Astrocyte (in vitro differentiated cells and primary cell): Measurements from ENCODE around the gene ATF7. TPM values are rescaled to one million over a fixed set of nuclear protein-coding genes. Genes with fewer than 3 reads are reported as not detected.

ENCODE experiments used
- DNase-seq: peaks from one replicate; pipeline ENCODE4 v3.0.0-alpha.2; 2010; ENCODE audit warnings: low read depth
- FAIRE-seq: peaks from 2 replicates; lab custom pipeline; 2011; peaks lifted over from hg19 to GRCh38; lab: Jason Lieb, UNC
- H2AFZ ChIP-seq: 2 replicates; pipeline ENCODE4 v1.6.0; 2012; ENCODE audit warnings: low read depth, low read length, inconsistent platforms
- H3K27ac ChIP-seq: 2 replicates; pipeline ENCODE4 v1.5.1; 2011; ENCODE audit warnings: low read depth, low read length, inconsistent platforms
- H3K27me3 ChIP-seq: 2 replicates; pipeline ENCODE4 v1.6.0; 2011; ENCODE audit warnings: low read length, inconsistent platforms; ENCODE audit not compliant: insufficient read depth
- H3K36me3 ChIP-seq: 2 replicates; pipeline ENCODE4 v1.5.1; 2011; ENCODE audit warnings: low read length, inconsistent platforms; ENCODE audit not compliant: insufficient read depth
- H3K4me1 ChIP-seq: 2 replicates; pipeline ENCODE4 v1.5.1; 2011; ENCODE audit warnings: low read length, inconsistent platforms; ENCODE audit not compliant: insufficient read depth
- H3K4me2 ChIP-seq: 2 replicates; pipeline ENCODE4 v1.6.0; 2012; ENCODE audit warnings: low read length, inconsistent platforms
- H3K4me3 ChIP-seq: 2 replicates; pipeline ENCODE4 v1.5.1; 2011; ENCODE audit warnings: low read depth, mild to moderate bottlenecking, low read length, inconsistent platforms; ENCODE audit not compliant: insufficient read depth
- H3K79me2 ChIP-seq: 2 replicates; pipeline ENCODE4 v1.6.0; 2012; ENCODE audit warnings: mild to moderate bottlenecking, low read length, inconsistent platforms; ENCODE audit not compliant: insufficient read depth
- H3K9ac ChIP-seq: 2 replicates; pipeline ENCODE4 v1.6.0; 2012; ENCODE audit warnings: mild to moderate bottlenecking, low read length, inconsistent platforms
- H3K9me3 ChIP-seq: 2 replicates; pipeline ENCODE4 v1.5.1; 2012; ENCODE audit warnings: low read depth, mild to moderate bottlenecking, low read length, inconsistent platforms; ENCODE audit not compliant: insufficient read depth
- H4K20me1 ChIP-seq: 2 replicates; pipeline ENCODE4 v1.6.0; 2012; ENCODE audit warnings: low read length, inconsistent platforms; ENCODE audit not compliant: insufficient read depth
- H3K27ac Mint-ChIP-seq: one replicate; pipeline ENCODE4 v1.8.0; 2021; ENCODE audit warnings: mild to moderate bottlenecking, mixed read lengths; ENCODE audit not compliant: unreplicated experiment
- H3K27me3 Mint-ChIP-seq: one replicate; pipeline ENCODE4 v1.8.0; 2021; ENCODE audit warnings: low read depth, mixed read lengths; ENCODE audit not compliant: unreplicated experiment
- H3K36me3 Mint-ChIP-seq: one replicate; pipeline ENCODE4 v1.8.0; 2021; ENCODE audit warnings: low read depth, mixed read lengths; ENCODE audit not compliant: unreplicated experiment
- H3K4me1 Mint-ChIP-seq: one replicate; pipeline ENCODE4 v1.8.0; 2021; ENCODE audit warnings: low read depth, mixed read lengths; ENCODE audit not compliant: unreplicated experiment
- H3K4me3 Mint-ChIP-seq: one replicate; pipeline ENCODE4 v1.8.0; 2021; ENCODE audit warnings: mild to moderate bottlenecking, moderate library complexity, mixed read lengths; ENCODE audit not compliant: unreplicated experiment
- H3K9me3 Mint-ChIP-seq: one replicate; pipeline ENCODE4 v1.8.0; 2021; ENCODE audit warnings: mild to moderate bottlenecking, mixed read lengths; ENCODE audit not compliant: unreplicated experiment
- CTCF ChIP-seq: IDR thresholded peaks from 2 replicates; pipeline ENCODE4 v1.5.1; 2011; ENCODE audit warnings: low read depth, mild to moderate bottlenecking, inconsistent platforms, low read length, moderate library complexity; ENCODE audit not compliant: insufficient read depth
- EZH2 ChIP-seq: IDR thresholded peaks from 2 replicates; pipeline ENCODE4 v1.6.1; 2012; ENCODE audit warnings: mild to moderate bottlenecking, low read length, inconsistent platforms; ENCODE audit not compliant: insufficient read depth
- total RNA-seq: library from RNA; stranded (reverse); gene quantifications from 2 replicates; pipeline ENCODE4 v1.2.1, GENCODE V29; 2021

Gene ATF7
- total RNA-seq, 1 donor from 2014 or later = 38.3 TPM

GRCh38 chr12:53472056-53472582 lies 154.1 kb downstream of the ATF7 start:
- no peak overlapping the region for H3K4me3 ChIP-seq

DNA sequence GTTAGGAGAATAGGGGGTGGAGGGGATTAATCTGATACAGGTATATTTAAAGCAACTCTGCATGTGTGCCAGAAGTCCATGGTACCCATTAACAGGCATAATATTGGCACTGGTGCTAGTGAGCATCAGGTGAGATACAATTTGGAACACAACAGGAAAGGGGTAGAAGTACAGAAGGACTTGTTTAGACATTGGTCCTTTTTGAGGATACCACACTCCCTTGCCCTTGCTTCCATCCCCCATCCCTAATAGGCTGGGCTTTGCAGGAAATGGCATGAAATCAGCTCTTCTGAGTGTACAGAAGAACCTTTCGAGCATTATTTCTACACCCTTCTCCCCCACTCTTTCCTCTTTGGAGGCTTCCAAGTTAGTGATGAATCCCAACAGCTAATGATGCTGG lies 157.9 kb downstream of the ATF7 start:
- Mint-ChIP-seq H3K4me3 (peak overlapping the region; percentile 2), H3K36me3 (peaks cover 35% of the 10 kb centered on the region), H3K4me1 (peaks cover 41% of the 10 kb centered on the region), H3K27ac (no peak overlapping the region), H3K27me3 (no peaks in the 10 kb centered on the region), H3K9me3 (no peaks in the 10 kb centered on the region)
- Histone ChIP-seq H3K4me2 (no peak overlapping the region), H3K79me2 (peaks cover 94% of the 10 kb centered on the region), H2AFZ (no peak overlapping the region), H3K4me3 (no peak overlapping the region), H3K27ac (no peak overlapping the region), H3K27me3 (no peaks in the 10 kb centered on the region), H4K20me1 (peaks cover 95% of the 10 kb centered on the region), H3K9ac (no peak overlapping the region), H3K36me3 (peaks cover 88% of the 10 kb centered on the region), H3K4me1 (peaks cover 3% of the 10 kb centered on the region), H3K9me3 (no peaks in the 10 kb centered on the region)
- FAIRE-seq = no peak
- TF ChIP-seq EZH2 (no peak), CTCF (no peak)
- no peak for DNase-seq

More at GRCh38 chr12:53472056-53472582, 154.1 kb downstream of the ATF7 start:
- Histone ChIP-seq H3K9ac (no peak overlapping the region), H3K4me1 (peaks cover 3% of the 10 kb centered on the region), H4K20me1 (peaks cover 95% of the 10 kb centered on the region), H3K36me3 (peaks cover 90% of the 10 kb centered on the region), H3K4me2 (no peak overlapping the region), H3K79me2 (peaks cover 94% of the 10 kb centered on the region), H3K27me3 (no peaks in the 10 kb centered on the region), H3K27ac (no peak overlapping the region), H3K9me3 (no peaks in the 10 kb centered on the region), H2AFZ (no peak overlapping the region)
- Mint-ChIP-seq H3K9me3 (no peaks in the 10 kb centered on the region), H3K36me3 (peaks cover 34% of the 10 kb centered on the region), H3K4me1 (peaks cover 37% of the 10 kb centered on the region), H3K27me3 (no peaks in the 10 kb centered on the region), H3K4me3 (no peak overlapping the region), H3K27ac (no peak overlapping the region)
- FAIRE-seq = no peak
- no peak for DNase-seq
- TF ChIP-seq EZH2 = no peak
- no peak for TF ChIP-seq CTCF

GRCh38 chr12:53467880-53468279 lies 158.3 kb downstream of the ATF7 start:
- H3K27ac Mint-ChIP-seq = no peak overlapping the region
- H3K4me3 Mint-ChIP-seq = peak overlapping the region; percentile 8
- H3K9me3 Mint-ChIP-seq = no peaks in the 10 kb centered on the region
- H4K20me1 ChIP-seq = peaks cover 95% of the 10 kb centered on the region
- H3K27me3 Mint-ChIP-seq = no peaks in the 10 kb centered on the region
- peaks cover 35% of the 10 kb centered on the region for H3K36me3 Mint-ChIP-seq
- H3K9me3 ChIP-seq = no peaks in the 10 kb centered on the region
- H3K4me1 ChIP-seq = peaks cover 3% of the 10 kb centered on the region
- FAIRE-seq (no peak), DNase-seq (no peak)
- no peak overlapping the region for H3K4me2 ChIP-seq
- H2AFZ ChIP-seq = no peak overlapping the region
- H3K27me3 ChIP-seq = no peaks in the 10 kb centered on the region
- TF ChIP-seq CTCF (no peak), EZH2 (no peak)
- peaks cover 41% of the 10 kb centered on the region for H3K4me1 Mint-ChIP-seq
- H3K36me3 ChIP-seq = peaks cover 89% of the 10 kb centered on the region
- H3K9ac ChIP-seq = no peak overlapping the region
- H3K27ac ChIP-seq = no peak overlapping the region
- peaks cover 94% of the 10 kb centered on the region for H3K79me2 ChIP-seq
- no peak overlapping the region for H3K4me3 ChIP-seq
